Activated T-helper 1 cell treated with anti-CD3 and anti-CD28 coated beads, Interleukin-12 subunit alpha, Interleukin-12 subunit beta, Interleukin-2, Interleukin-4 antibody, amounts not matched to agents 30 ng/mL and 10 ng/mL and 1 ng/mL, durations not matched to agents 14 hours and 24 hours and 36 hours (primary cell): ENCODE results near the gene VPS41. TPM values are rescaled to one million over a fixed set of nuclear protein-coding genes. Genes with fewer than 3 reads are reported as not detected.

ENCODE experiments used
- DNase-seq: peaks from one replicate; pipeline ENCODE4 v3.0.0; 2021; ENCODE audit warnings: low spot score
- H3K27ac Mint-ChIP-seq: one replicate; pipeline ENCODE4 v1.8.0; 2021; ENCODE audit warnings: mild to moderate bottlenecking, mixed read lengths
- H3K27me3 Mint-ChIP-seq: one replicate; pipeline ENCODE4 v1.8.0; 2022; ENCODE audit warnings: mild to moderate bottlenecking, moderate library complexity, mixed read lengths; ENCODE audit not compliant: insufficient read depth
- H3K36me3 Mint-ChIP-seq: one replicate; pipeline ENCODE4 v1.8.0; 2021; ENCODE audit warnings: low read depth, mixed read lengths
- H3K4me1 Mint-ChIP-seq: one replicate; pipeline ENCODE4 v1.8.0; 2021; ENCODE audit warnings: low read depth, mixed read lengths
- H3K4me3 Mint-ChIP-seq: one replicate; pipeline ENCODE4 v1.8.0; 2021; ENCODE audit warnings: mild to moderate bottlenecking, moderate library complexity, mixed read lengths
- H3K9me3 Mint-ChIP-seq: one replicate; pipeline ENCODE4 v1.8.0; 2021; ENCODE audit warnings: mixed read lengths
- intact Hi-C: fragments of 100-400 bp; cut with micrococcal nuclease; formaldehyde crosslinking; loops from one replicate; pipeline ENCODE4 v1.15.1; 2024
- total RNA-seq: library from RNA; stranded (reverse); gene quantifications from 2 replicates; pipeline ENCODE4 v1.2.3, GENCODE V29; 2022

VPS41 gene
- total RNA-seq, 1 donor from 2014 or later, result 56.3 TPM

GRCh38 chr7:38838725-38839385 is 70.1 kb downstream of the VPS41 start:
- DNase-seq, result no peak
- no peaks in the 10 kb centered on the region for H3K9me3 Mint-ChIP-seq
- H3K4me3 Mint-ChIP-seq, result no peak overlapping the region
- peaks cover 2% of the 10 kb centered on the region for H3K27me3 Mint-ChIP-seq
- intact Hi-C loops, result no loop called here
- H3K36me3 Mint-ChIP-seq, result peaks cover 3% of the 10 kb centered on the region
- no peak overlapping the region for H3K27ac Mint-ChIP-seq
- no peaks in the 10 kb centered on the region for H3K4me1 Mint-ChIP-seq

- Mint-ChIP-seq H3K27ac (no peak overlapping the region), H3K36me3 (peaks cover 2% of the 10 kb centered on the region), H3K27me3 (peaks cover 2% of the 10 kb centered on the region), H3K4me1 (no peaks in the 10 kb centered on the region), H3K4me3 (no peak overlapping the region), H3K9me3 (no peaks in the 10 kb centered on the region)
- DNase-seq, result no peak
- intact Hi-C loops, result no loop called here
These were observed 74.6 kb downstream of the VPS41 start for GRCh38 chr7:38834357-38834756.

GRCh38 chr7:38833329-38833728 is 75.7 kb downstream of the VPS41 start:
- intact Hi-C loops, result no loop called here
- no peak overlapping the region for H3K27ac Mint-ChIP-seq

GRCh38 chr7:38831259-38831996 is 77.6 kb downstream of the VPS41 start:
- Mint-ChIP-seq H3K36me3 (peaks cover 3% of the 10 kb centered on the region), H3K9me3 (no peaks in the 10 kb centered on the region), H3K27ac (no peak overlapping the region), H3K4me1 (no peaks in the 10 kb centered on the region), H3K27me3 (peaks cover 2% of the 10 kb centered on the region), H3K4me3 (no peak overlapping the region)
- DNase-seq, result no peak
- intact Hi-C loops, result no loop called here

More at GRCh38 chr7:38833329-38833728, 75.7 kb downstream of the VPS41 start:
- Mint-ChIP-seq H3K4me3 (no peak overlapping the region), H3K36me3 (peaks cover 5% of the 10 kb centered on the region), H3K4me1 (no peaks in the 10 kb centered on the region), H3K27me3 (peaks cover 2% of the 10 kb centered on the region), H3K9me3 (no peaks in the 10 kb centered on the region)
- no peak for DNase-seq

GRCh38 chr7:38830826-38831225 is 78.2 kb downstream of the VPS41 start:
- H3K27ac Mint-ChIP-seq, result peak overlapping the region; percentile 10
- H3K9me3 Mint-ChIP-seq, result no peaks in the 10 kb centered on the region
- H3K36me3 Mint-ChIP-seq, result peaks cover 3% of the 10 kb centered on the region
- H3K4me3 Mint-ChIP-seq, result no peak overlapping the region
- no peaks in the 10 kb centered on the region for H3K4me1 Mint-ChIP-seq
- H3K27me3 Mint-ChIP-seq, result peaks cover 2% of the 10 kb centered on the region
- DNase-seq, result no peak
- intact Hi-C loops, result no loop called here

- Mint-ChIP-seq H3K27me3 (peaks cover 2% of the 10 kb centered on the region), H3K4me1 (no peaks in the 10 kb centered on the region), H3K4me3 (no peak overlapping the region), H3K36me3 (peaks cover 3% of the 10 kb centered on the region), H3K27ac (no peak overlapping the region), H3K9me3 (no peaks in the 10 kb centered on the region)
- no peak for DNase-seq
- intact Hi-C loops, result no loop called here
These were observed 79.4 kb downstream of the VPS41 start for GRCh38 chr7:38829488-38830165.

- Mint-ChIP-seq H3K27ac (no peak overlapping the region), H3K9me3 (no peaks in the 10 kb centered on the region), H3K4me3 (no peak overlapping the region), H3K27me3 (no peaks in the 10 kb centered on the region), H3K4me1 (no peaks in the 10 kb centered on the region), H3K36me3 (peaks cover 3% of the 10 kb centered on the region)
- DNase-seq, result no peak
- intact Hi-C loops, result no loop called here
These were observed 81.0 kb downstream of the VPS41 start for GRCh38 chr7:38828026-38828425.

- peaks cover 3% of the 10 kb centered on the region for H3K36me3 Mint-ChIP-seq
- H3K27me3 Mint-ChIP-seq, result no peaks in the 10 kb centered on the region
- intact Hi-C loops, result no loop called here
- no peak overlapping the region for H3K27ac Mint-ChIP-seq
- DNase-seq, result no peak
- H3K9me3 Mint-ChIP-seq, result no peaks in the 10 kb centered on the region
- no peaks in the 10 kb centered on the region for H3K4me1 Mint-ChIP-seq
- H3K4me3 Mint-ChIP-seq, result no peak overlapping the region
These were observed 83.1 kb downstream of the VPS41 start for GRCh38 chr7:38825721-38826440.

GRCh38 chr7:38824948-38825347 is 84.0 kb downstream of the VPS41 start:
- H3K4me1 Mint-ChIP-seq, result no peaks in the 10 kb centered on the region
- H3K27ac Mint-ChIP-seq, result no peak overlapping the region
- intact Hi-C loops, result no loop called here
- DNase-seq, result no peak
- no peak overlapping the region for H3K4me3 Mint-ChIP-seq
- H3K36me3 Mint-ChIP-seq, result peaks cover 3% of the 10 kb centered on the region
- H3K27me3 Mint-ChIP-seq, result no peaks in the 10 kb centered on the region
- H3K9me3 Mint-ChIP-seq, result no peaks in the 10 kb centered on the region

GRCh38 chr7:38822549-38822948 is 86.4 kb downstream of the VPS41 start:
- intact Hi-C loops, result no loop called here
- no peaks in the 10 kb centered on the region for H3K4me1 Mint-ChIP-seq
- H3K27ac Mint-ChIP-seq, result no peak overlapping the region
- DNase-seq, result no peak
- H3K4me3 Mint-ChIP-seq, result no peak overlapping the region
- H3K9me3 Mint-ChIP-seq, result no peaks in the 10 kb centered on the region
- no peaks in the 10 kb centered on the region for H3K27me3 Mint-ChIP-seq
- no peaks in the 10 kb centered on the region for H3K36me3 Mint-ChIP-seq

- Mint-ChIP-seq H3K4me1 (no peaks in the 10 kb centered on the region), H3K27ac (no peak overlapping the region)
- DNase-seq, result no peak
These were observed 88.4 kb downstream of the VPS41 start for GRCh38 chr7:38820571-38820970.

GRCh38 chr7:38819463-38819862 is 89.5 kb downstream of the VPS41 start:
- no peaks in the 10 kb centered on the region for H3K4me1 Mint-ChIP-seq

More at GRCh38 chr7:38820571-38820970, 88.4 kb downstream of the VPS41 start:
- Mint-ChIP-seq H3K4me3 (no peak overlapping the region), H3K36me3 (no peaks in the 10 kb centered on the region), H3K27me3 (no peaks in the 10 kb centered on the region), H3K9me3 (no peaks in the 10 kb centered on the region)
- intact Hi-C loops, result no loop called here

More at GRCh38 chr7:38819463-38819862, 89.5 kb downstream of the VPS41 start:
- no peak for DNase-seq
- intact Hi-C loops, result no loop called here
- Mint-ChIP-seq H3K36me3 (no peaks in the 10 kb centered on the region), H3K27me3 (no peaks in the 10 kb centered on the region), H3K4me3 (no peak overlapping the region), H3K27ac (no peak overlapping the region), H3K9me3 (no peaks in the 10 kb centered on the region)
